ENCODE measurements around the gene EGFLAM. TPM values are rescaled to one million over a fixed set of nuclear protein-coding genes. Genes with fewer than 3 reads are reported as not detected.
"Not testable (repeated sequence)": the region's sequence is repeated elsewhere in the genome, so short reads cannot be mapped to it uniquely, and the experiment has no call there.

Gene EGFLAM
- polyA plus RNA-seq, 3 donors = 9.6 to 11.6 (median 10.7) TPM

DNA sequence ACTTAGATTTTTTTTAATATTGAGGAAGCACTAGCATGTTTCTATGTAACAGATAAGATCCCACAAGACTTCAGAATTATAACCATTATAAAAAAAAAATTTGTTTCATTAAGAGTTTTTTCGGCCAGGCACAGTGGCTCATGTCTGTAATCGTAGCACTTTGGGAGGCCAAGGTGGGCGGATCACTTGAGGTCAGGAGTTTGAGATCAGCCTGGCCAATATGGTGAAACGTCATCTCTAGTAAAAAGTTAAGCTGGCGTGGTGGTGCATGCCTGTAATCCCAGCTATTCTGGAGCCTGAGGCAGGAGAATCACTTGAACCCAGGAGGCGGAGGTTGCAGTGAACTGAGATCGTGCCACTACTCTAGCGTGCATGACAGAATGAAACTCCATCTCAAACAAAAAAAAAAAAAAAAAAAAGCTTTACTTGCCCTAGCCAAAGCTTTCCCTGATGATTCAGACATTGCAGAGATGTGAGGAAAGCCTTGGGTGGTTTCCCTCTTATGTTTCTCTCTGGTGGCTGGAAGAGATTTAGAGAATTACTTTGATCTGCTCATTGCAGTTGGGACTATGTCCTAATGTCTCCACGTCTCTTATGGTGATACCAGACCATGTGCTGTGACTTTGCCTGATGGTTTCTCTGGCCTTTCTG is 65.4 kb downstream of the EGFLAM start:
- DNase-seq (ENCODE audit: low read depth in 3 of 3, low spot score in 2 of 3) = no peak

DNA sequence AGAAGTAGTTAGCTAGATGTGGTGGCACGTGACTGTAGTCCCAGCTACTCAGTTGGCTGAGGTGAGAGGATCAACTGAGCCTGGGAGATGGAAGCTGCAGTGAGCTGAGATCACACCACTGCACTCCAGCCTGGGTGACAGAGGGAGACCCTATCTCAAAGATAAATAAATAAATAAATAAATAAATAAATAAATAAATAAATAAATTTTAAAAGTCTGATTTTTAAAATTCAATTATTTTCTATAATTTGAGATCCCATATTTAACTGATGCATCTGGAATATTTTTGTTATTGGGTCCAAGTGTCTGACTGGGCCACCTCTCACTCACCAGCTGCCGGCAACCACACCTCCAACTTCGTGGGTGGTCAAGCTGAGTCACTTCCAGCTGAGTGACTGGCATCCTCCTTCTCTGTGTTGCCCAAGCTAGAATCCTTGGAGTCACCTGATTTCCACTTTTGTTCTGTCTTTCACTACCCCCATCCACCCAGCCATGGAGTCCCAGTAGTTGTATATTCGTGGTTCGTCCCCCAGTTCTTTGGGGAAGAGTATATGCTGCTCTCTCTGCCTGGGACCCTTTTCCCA is 70.9 kb downstream of the EGFLAM start:
- DNase-seq (ENCODE audit: low read depth in 3 of 3, low spot score in 2 of 3) = no peak

DNA sequence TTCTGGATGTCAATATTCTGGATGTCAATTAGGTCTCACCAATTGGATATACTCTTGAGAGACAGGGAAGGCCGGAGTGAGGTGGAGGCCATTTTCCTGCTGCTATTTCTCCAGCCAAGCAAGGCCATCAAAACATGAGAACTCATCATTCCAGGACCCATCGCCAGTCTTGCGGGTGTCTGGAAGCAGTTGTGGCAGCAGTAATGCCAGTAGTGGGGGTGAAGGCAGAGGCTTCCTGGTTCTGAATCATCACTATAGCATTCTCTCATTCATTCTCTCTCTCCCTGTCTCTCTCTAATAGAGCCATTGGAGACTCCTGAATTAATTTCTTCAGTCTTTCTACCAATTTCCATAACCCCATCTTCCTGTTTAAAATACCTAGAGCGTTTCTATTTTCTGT is 71.8 kb downstream of the EGFLAM start:
- no peak for DNase-seq (ENCODE audit: low read depth in 3 of 3, low spot score in 2 of 3)

DNA sequence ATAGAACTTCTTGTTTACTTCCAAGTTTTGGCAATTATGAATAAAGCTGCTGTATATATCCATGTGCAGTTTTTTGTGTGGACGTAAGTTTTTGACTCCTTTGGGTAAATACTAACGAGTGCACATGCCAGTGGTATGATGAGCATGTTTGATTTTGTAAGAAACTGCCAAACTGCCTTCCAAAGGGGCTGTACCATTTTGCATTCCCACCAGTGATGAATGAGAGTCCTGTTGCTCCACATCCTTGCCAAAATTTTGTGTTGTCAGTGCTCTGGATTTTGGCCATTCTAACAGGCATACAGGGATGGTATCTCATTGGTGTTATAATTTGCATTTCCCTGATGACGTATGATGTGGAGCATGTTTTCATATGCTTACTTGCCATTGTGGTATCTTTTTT is 73.5 kb downstream of the EGFLAM start:
- DNase-seq (ENCODE audit: low read depth in 3 of 3, low spot score in 2 of 3) = no peak

DNA sequence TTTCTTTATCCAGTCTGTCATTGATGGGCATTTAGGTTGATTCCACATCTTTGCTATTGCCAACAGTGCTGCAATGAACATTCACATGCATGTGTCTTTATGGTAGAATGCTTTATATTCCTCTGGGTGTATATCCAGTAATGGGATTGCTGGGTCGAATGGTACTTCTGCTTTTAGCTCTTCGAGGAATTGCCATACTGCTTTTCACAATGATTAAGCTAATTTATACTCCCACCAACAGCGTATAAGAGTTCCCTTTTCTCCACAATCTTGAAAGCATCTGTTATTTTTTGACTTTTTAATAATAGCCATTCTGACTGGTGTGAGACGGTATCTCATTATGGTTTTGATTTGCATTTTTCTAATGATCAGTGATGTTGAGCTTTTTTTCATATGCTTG is 74.8 kb downstream of the EGFLAM start:
- not testable (repeated sequence) for DNase-seq (ENCODE audit: low read depth in 3 of 3, low spot score in 2 of 3)

DNA sequence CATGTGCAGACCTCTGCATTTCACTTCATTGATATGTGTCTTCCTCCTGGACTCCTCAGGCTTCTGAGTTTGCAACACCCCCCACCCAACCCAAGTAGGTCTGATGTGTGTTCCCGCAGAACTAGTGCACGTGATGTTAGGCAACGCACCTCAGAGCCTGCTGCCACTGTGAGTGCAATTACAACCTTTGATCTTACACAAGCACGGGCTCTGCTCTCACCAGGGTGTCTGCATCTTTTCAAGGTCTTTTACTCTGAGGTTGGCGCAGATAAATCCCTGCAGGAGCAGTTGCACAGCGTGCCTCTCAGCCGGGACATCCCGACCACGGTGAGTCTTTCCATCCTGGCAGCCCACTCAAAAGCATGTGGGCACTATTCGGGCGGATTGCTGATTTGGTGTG is 80.1 kb downstream of the EGFLAM start:
- no peak for DNase-seq (ENCODE audit: low read depth in 3 of 3, low spot score in 2 of 3)

DNA sequence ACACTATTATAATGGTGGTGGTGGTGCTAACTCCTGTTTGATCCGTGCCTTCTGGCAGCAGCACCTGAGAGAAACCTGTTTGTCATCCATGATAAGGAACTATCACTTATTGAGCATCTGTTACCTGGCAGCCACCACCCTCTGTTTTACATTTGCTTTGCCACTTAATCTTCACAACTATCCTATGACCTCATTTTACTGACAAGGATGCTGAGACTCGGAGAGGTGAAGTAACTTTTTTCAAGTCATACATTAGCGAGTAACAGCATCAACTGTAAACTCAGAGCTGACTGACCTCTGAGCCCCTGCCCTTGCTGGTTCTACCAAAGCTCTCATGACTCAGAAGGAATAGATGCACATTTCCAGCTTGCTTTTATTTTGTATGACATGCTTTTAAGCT is 81.1 kb downstream of the EGFLAM start:
- DNase-seq (ENCODE audit: low read depth in 3 of 3, low spot score in 2 of 3) = no peak

DNA sequence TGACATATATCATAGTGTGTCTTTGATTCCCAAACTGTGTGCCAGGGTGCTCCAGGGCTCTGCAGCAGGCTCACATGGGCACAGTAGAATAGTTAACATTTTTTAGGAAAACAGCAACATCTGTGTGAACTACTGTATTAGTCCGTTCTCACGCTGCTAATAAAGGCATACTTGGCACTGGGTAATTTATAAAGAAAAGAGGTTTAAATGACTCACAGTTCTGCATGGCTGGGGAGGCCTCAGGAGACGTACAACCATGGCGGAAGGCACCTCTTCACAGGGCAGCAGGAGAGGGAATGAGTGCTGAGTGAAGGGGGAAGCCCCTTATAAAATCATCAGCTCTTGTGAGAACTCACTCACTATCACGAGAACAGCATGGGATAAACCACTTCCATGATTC is 82.7 kb downstream of the EGFLAM start:
- no peak for DNase-seq (ENCODE audit: low read depth in 3 of 3, low spot score in 2 of 3)

DNA sequence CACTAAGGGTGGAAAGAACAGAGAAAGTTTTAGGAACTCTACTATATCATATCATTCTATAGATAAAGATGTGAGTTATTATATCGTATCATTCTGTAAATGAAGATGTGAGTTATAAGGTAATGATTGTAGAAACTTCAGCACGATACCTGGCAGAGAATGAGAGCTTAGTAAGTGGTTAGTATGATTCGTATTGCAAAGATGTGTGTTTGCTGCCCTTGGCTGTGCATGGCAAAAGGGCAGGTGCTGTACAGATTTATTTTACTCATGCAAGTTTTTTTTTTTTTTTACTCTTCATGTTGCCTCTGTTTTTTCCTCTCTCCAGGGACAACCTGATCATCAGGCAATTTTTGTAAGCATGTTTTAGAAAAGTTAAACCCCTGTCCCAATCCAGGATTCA is 83.3 kb downstream of the EGFLAM start:
- no peak for DNase-seq (ENCODE audit: low read depth in 3 of 3, low spot score in 2 of 3)

DNA sequence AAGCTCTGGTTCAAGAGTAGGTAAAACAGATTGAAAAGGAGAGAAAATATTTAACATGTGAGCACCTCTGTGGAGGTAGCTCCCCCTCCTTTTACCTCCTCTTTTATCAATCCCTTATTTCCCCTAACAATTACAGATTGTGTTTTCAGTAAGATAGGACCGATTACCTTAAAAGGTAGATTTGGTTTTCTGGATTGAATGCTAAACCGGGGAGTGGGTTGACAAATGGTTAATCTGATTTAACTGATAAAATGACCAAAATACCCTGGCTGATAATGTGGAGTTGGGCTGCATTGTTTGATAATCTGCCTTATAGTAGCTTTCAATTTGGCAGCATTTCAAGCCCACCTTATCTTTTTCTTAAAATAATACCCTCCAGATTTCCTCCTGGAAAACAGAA is 83.9 kb downstream of the EGFLAM start:
- DNase-seq (ENCODE audit: low read depth in 3 of 3, low spot score in 2 of 3) = no peak

DNA sequence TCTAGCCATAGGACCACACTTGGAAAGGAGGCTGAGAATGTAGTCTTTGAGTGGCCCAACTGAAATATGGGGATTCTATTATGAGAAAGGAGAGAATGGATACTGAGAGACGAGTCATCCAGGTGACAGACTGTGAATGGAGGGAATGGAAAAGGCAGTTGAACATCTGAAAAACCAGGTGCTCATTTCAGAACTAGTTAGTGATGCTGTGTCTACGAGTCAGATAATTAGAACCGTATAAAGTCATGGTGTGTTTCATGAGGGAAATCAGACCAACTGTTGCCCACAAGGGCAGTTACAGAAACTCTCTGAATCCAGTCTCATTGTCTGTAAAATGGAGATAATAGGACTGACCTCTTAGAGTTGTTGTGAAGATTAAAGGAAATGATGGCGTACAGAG is 86.5 kb downstream of the EGFLAM start:
- no peak for DNase-seq (ENCODE audit: low read depth in 3 of 3, low spot score in 2 of 3)

DNA sequence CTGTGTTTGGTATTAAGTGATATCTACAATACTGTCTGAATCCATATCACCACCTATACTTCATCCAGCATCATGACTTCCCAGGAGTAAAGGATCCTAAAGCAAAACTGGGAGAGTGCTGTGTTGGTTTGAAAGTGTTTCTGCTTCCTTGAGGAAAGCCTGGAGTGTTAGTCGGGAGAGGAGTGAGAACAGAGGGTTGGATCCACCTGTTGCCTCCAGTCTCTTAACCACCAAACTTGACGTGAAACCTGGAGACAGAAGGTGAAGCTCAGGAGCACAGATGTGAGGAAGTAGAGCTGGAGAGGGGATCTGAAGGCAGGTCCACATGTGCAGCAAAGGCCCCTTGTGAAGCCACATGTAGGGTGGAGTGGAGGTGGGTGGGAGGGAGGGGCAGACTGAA is 88.2 kb downstream of the EGFLAM start:
- no peak for DNase-seq (ENCODE audit: low read depth in 3 of 3, low spot score in 2 of 3)

DNA sequence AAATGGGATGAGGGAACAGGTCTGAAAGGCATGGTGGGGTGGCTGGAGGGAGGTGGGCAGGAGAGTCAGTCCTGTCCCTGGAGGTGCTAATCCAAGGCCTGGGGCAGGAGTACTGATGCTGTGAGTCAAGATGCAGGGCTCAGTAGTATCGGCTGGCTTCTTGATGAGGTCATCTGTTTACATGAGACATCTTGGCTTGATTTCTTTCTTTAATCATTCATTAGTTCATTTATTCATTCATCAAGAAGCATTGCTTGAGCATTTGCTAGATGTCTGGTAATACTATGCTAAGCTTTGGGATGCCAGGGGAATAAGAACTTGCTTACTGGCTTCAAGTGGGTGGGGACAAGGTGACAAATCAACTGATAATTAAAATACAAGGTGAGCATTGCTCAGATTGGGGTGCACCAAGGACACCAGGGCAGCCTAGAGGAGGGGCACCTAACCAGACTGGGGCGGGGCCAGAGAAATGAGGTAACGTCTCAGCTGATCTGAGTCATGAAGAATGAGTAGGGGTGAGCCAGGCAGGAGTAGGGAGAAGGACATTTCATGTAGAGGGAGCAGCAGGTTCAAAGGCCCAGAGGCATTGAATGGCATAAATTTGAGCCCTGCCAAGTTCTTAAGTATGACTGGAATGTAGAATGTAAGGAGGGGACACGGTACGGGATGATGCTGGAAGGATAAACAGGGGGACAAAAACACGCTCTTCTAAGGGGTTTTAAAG is 88.8 kb downstream of the EGFLAM start:
- no peak for DNase-seq (ENCODE audit: low read depth in 3 of 3, low spot score in 2 of 3)

DNA sequence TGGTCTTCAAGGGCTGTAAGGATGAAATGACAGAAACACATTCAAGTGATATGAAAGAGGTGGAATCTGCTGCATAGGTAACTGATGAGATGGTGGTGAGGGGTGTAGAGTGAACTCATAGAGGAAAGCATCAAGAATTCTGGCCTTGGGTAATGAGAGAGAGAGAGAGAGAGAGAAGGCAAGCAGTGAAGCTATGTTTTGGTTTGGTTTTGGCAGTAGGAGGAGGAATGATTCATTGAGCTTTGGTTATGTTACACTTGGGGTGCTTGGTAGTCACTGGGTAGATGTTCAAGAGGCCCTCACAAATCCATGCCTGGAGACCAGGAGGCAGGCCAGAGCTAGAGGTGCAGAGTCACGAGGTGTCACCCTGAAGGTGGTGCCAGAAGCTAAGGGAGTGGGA is 89.5 kb downstream of the EGFLAM start:
- no peak for DNase-seq (ENCODE audit: low read depth in 3 of 3, low spot score in 2 of 3)

DNA sequence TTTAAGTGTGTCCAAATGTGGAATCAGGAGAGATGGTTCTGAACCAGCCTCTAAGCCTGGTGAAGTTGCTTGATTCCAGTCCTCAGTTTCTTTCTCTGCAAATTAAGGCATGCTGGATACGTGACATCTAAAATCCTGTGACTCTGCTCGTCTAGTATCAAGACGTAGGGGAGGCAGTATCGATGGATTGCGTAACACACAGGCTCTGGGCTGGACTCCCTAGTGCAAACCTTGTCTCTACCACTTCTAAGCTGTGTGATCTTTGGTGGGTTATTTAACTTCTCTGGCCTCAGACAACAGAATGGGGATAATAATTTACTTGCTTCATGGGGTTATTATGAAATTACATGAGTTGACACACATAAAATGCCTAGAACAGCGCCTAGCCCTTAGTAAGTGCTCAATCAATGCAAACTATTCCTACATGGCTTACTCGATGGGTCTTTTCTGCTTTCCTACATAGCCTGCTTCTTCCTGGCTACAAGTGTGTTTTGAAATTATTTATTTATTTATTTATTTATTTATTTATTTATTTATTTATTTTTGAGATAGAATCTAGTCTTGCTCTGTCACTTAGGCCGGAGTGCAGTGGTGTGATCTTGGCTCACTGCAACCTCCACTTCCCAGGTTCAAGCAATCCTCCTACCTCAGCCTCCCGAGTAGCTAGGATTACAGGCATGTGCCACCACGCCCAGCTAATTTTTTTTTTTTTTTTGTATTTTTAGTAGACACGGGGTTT is 102.1 kb downstream of the EGFLAM start:
- DNase-seq (ENCODE audit: low read depth in 3 of 3, low spot score in 2 of 3) = no peak

DNA sequence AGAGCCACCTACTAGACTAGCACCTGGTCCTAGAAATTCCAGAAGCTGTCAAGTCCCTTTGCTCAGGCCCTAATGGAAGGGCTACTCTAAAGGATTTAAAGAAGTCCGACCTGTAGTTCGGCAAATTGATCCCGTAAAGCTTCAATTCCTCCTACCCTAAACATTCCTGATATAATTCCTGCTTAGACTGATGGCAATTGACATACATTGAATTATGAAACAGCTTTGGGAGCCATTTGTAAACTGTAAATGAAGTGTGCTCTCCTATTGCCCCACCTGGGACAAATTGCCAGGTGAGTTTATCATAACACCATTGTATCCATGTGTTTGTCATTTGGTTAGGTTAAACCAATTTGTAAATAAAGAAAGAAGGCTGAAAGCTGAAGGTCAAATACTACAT is 104.4 kb downstream of the EGFLAM start:
- no peak for DNase-seq (ENCODE audit: low read depth in 3 of 3, low spot score in 2 of 3)

DNA sequence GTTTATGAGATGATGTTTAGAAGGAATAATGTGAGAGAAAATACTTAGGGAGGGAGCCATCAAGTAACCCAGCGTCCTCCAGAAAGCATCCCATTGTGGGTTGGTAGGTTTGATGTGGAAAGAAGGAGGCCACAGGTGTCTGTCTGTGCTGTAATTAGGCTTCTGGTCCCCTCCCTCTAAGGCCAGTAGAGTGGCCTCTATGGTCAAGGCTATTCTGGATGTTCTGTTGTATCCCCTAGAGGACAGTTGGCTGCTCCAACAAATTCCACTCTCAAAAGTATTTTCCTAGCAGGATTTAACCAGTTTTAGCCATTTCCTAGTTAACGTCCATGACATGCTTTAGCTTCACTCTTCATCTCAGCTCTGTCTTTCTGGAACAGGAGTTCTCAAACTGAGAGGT is 106.5 kb downstream of the EGFLAM start:
- DNase-seq (ENCODE audit: low read depth in 3 of 3, low spot score in 2 of 3) = no peak

DNA sequence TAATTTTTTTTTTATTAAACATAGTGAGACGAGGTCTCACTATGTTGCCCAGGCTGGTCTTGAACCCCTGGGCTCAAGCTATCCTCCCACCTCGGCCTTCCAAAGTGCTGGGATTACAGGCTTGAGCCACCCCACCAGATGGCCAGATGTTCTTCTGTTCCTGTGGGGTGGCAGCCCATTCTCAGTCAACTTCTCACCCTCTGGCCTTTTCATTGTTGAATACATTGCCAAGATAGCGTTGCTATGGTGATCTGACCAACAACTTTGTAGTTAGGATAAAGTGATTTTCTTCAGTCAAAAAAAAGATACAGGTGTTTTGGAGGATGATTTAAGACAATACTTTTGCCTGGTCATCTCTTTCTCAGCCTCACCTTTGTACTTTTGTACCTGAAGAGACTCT is 109.1 kb downstream of the EGFLAM start:
- DNase-seq (ENCODE audit: low read depth in 3 of 3, low spot score in 2 of 3) = no peak

DNA sequence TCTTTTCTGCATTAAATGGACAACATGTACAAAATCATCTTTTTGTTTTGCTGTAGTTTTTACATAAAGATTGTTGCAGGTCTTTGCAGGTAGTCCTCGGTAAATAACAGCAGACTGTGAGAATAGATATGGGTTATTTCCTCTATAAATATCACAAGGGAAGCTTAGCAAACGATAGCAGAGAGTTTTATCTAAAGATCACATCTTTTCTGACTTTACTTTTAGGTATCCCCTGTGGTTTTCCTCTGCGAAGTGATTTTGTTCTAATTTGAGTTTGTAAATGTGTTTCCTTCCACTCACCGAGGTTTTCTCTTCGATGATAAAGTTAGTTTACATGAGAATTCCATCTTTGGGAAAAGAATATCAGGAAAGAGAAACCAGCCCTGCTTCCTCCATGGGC is 109.6 kb downstream of the EGFLAM start:
- DNase-seq (ENCODE audit: low read depth in 3 of 3, low spot score in 2 of 3) = no peak

DNA sequence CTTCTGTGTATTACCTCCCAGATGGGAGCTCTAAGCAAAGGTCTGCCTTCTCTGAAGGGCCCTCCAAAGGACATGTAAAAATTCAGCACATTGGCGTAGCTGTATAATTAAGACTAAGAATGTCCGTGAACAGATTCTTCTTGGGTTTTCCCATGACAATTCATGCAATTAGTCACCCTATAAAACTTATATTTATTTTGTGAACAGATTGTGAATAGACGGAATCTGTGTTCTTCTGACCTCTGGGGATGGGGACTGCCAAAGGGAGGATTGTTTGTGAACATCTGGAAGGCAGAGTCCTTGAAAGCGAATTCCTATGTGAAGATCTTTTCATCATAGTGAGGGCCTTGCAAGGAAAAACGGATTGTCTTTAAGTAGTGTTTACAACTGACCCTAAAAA is 111.3 kb downstream of the EGFLAM start:
- no peak for DNase-seq (ENCODE audit: low read depth in 3 of 3, low spot score in 2 of 3)

DNA sequence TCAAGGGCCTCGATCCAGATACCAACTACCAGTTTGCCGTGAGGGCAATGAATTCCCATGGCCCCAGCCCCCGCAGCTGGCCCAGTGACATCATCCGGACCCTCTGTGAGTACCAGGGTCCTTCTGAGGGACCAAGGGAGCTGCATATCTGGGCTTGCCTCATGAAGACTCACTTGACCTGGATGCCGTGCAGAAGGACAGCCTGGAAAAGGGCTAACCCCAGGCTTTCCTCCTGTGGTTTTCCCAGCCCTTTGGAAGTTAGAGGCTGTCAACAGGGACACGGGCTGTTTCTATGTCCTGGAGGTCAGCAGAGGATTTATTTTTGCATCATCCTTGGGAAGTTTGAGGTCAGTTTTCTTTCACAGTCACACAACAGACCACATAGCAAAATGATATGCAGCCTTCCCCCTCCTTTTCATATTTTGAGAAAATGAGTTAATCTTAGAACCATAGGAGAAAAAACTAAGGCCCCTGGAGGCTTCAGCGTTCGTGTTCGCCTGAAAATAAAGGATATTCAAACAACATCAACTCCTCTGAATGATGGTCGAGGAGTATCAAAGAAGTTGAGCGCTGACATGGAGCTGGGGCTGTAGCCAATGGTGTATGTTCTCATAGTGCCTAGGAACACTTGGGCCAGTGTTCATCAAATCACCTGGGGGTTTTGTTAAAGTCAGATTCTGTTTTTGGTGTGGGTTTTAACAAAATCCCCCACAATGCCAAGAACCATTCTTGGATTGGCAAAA is 112.2 kb downstream of the EGFLAM start:
- DNase-seq (ENCODE audit: low read depth in 3 of 3, low spot score in 2 of 3) = no peak
